Prostate gland (tissue), 2 donors: ENCODE measurements around the gene MT1HL1.

Experiments
- POLR2AphosphoS5 ChIP-seq: sonication (generic); formaldehyde crosslinking; IDR thresholded peaks from one replicate; pipeline ENCODE4 v1.6.1; 2017; ENCODE audit warnings: antibody characterized with exemption
- TF ChIP-seq, protein P1 (sequence below), 4 experiments: fragments of 200-600 bp in 2 of 4; fragments of 450-650 bp in 2 of 4; sonication (generic) in 2 of 4; IDR thresholded peaks; 1 replicate in 3 of 4; 2 replicates in 1 of 4; pipeline ENCODE4 v1.5.1; 2016 to 2019; ENCODE audit warnings: antibody characterized with exemption in 4 of 4, mild to moderate bottlenecking in 2 of 4, moderate library complexity in 2 of 4

DNA sequence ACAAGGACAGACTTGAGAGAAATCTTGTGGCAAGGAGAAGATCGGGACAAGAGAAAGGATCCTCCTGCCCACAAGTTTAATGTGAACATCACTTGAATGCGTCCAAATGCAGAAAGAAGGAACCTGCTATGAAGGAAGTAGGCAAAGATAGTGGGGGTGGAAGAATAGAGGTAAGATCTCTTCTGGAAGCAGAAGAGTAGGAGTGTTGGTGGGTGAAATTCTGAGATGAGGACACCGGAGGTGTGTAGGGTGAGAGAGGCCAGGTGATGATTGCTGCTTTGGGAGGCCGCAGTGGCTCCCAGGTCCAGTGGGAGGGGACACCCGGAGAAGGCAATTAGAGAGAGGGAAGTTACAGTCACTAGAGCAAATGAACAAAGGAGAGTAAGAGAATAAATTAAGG lies 44.6 kb upstream of the MT1HL1 start:
- TF ChIP-seq, protein P1, sequence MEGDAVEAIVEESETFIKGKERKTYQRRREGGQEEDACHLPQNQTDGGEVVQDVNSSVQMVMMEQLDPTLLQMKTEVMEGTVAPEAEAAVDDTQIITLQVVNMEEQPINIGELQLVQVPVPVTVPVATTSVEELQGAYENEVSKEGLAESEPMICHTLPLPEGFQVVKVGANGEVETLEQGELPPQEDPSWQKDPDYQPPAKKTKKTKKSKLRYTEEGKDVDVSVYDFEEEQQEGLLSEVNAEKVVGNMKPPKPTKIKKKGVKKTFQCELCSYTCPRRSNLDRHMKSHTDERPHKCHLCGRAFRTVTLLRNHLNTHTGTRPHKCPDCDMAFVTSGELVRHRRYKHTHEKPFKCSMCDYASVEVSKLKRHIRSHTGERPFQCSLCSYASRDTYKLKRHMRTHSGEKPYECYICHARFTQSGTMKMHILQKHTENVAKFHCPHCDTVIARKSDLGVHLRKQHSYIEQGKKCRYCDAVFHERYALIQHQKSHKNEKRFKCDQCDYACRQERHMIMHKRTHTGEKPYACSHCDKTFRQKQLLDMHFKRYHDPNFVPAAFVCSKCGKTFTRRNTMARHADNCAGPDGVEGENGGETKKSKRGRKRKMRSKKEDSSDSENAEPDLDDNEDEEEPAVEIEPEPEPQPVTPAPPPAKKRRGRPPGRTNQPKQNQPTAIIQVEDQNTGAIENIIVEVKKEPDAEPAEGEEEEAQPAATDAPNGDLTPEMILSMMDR (IDR thresholded peaks at IDR 0.05), result no peak
- TF ChIP-seq POLR2AphosphoS5, result no peak
